ENCODE measurements around the gene CDC20B.

The CDC20B gene

GRCh38 chr5:55172937-55173686, at the start of gene CDC20B:
Gene CDC20B, minus strand, starts transcription at chr5:55173177. Its CDS starts 177 bp downstream, at chr5:55173000.
- peak; percentile 39 to 65 for DNase-seq (ENCODE audit: low read depth in 2 of 2)

GRCh38 chr5:55222092-55222984, 49.4 kb upstream of the CDC20B start:
- no peak for DNase-seq (ENCODE audit: low read depth in 2 of 2)

- no peak for DNase-seq (ENCODE audit: low read depth in 2 of 2)
These were observed 47.6 kb upstream of the CDC20B start for GRCh38 chr5:55220433-55221185.

- no peak for DNase-seq (ENCODE audit: low read depth in 2 of 2)
These were observed 46.8 kb upstream of the CDC20B start for GRCh38 chr5:55219770-55220169.

- no peak for DNase-seq (ENCODE audit: low read depth in 2 of 2)
These were observed 46.0 kb upstream of the CDC20B start for GRCh38 chr5:55218967-55219366.

GRCh38 chr5:55211184-55211874, 38.4 kb upstream of the CDC20B start:
- DNase-seq (ENCODE audit: low read depth in 2 of 2) = no peak

- DNase-seq (ENCODE audit: low read depth in 2 of 2) = no peak
These were observed 32.0 kb upstream of the CDC20B start for GRCh38 chr5:55205001-55205400.

GRCh38 chr5:55191165-55191564, 18.2 kb upstream of the CDC20B start:
- DNase-seq (ENCODE audit: low read depth in 2 of 2) = no peak

- no peak for DNase-seq (ENCODE audit: low read depth in 2 of 2)
These were observed 15.9 kb upstream of the CDC20B start for GRCh38 chr5:55188656-55189540.

- no peak for DNase-seq (ENCODE audit: low read depth in 2 of 2)
These were observed 14.4 kb upstream of the CDC20B start for GRCh38 chr5:55187370-55187769.

- no peak for DNase-seq (ENCODE audit: low read depth in 2 of 2)
These were observed 7.0 kb upstream of the CDC20B start for GRCh38 chr5:55180016-55180415.

- DNase-seq (ENCODE audit: low read depth in 2 of 2) = no peak
These were observed 4.1 kb upstream of the CDC20B start for GRCh38 chr5:55177078-55177477.

GRCh38 chr5:55176176-55176818, 3.3 kb upstream of the CDC20B start:
- no peak for DNase-seq (ENCODE audit: low read depth in 2 of 2)

- no peak for DNase-seq (ENCODE audit: low read depth in 2 of 2)
These were observed 2.8 kb upstream of the CDC20B start for GRCh38 chr5:55175781-55176175.

GRCh38 chr5:55173687-55174230, 782 bp upstream of the CDC20B start:
- no peak for DNase-seq (ENCODE audit: low read depth in 2 of 2)

- peak in 1 of 2 donors; percentile 54 for DNase-seq (ENCODE audit: low read depth in 2 of 2)
These were observed 702 bp downstream of the CDC20B start for GRCh38 chr5:55172051-55172899.

GRCh38 chr5:55171471-55171870, 1.5 kb downstream of the CDC20B start:
- DNase-seq (ENCODE audit: low read depth in 2 of 2) = no peak

- no peak for DNase-seq (ENCODE audit: low read depth in 2 of 2)
These were observed 10.3 kb downstream of the CDC20B start for GRCh38 chr5:55162666-55163065.

Measured in stimulated activated CD8-positive, alpha-beta memory T cell treated with anti-CD3 and anti-CD28 coated beads, Interleukin-15, amount 100 ng/mL, for 4 hours (primary cell).